GM12892 (cell line): ENCODE measurements around the gene PPIF.

ENCODE experiments used
- POLR2A ChIP-seq: IDR thresholded peaks from 2 replicates; pipeline ENCODE4 v1.6.1; 2011; ENCODE audit warnings: low read depth, low read length, control low read depth
- TAF1 ChIP-seq: IDR thresholded peaks from 2 replicates; pipeline ENCODE4 v1.6.1; 2011; ENCODE audit warnings: low read depth, mild to moderate bottlenecking, control low read depth, low read length, borderline replicate concordance

DNA sequence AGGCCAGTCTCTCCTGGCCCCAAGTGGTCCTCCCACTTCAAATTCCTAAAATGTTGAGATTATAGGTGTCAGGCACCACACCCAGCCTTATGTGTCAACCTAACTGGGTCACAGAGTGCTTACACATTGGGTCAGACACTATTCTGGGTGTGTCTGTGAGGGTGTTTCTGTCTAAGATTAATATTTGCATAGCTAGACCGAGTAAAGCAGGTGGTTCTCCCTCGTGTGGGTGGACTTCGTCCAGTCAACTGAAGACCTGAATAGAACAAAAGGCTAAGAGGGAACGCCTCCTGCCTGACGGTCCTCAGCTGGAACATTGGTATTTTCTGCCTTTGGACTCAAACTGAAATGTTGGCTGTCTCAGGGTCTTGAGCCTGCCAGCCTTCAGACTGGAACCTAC is 11.5 kb downstream of the PPIF start:
- TF ChIP-seq POLR2A (no peak), TAF1 (no peak)
